GM18505 (cell line): ENCODE measurements around the gene PKP2.

Experiments used
- ATAC-seq: cut with Tn5 transposase; IDR thresholded peaks from one replicate; pipeline ENCODE4 v1.9.1; 2021; ENCODE audit not compliant: unreplicated experiment
- POLR2A ChIP-seq: IDR thresholded peaks from 4 replicates; pipeline ENCODE4 v1.6.1; 2011; ENCODE audit warnings: borderline replicate concordance; ENCODE audit not compliant: insufficient read depth, insufficient read length; ENCODE audit errors: extremely low read depth

Gene PKP2

GRCh38 chr12:32755654-32756475 lies 140.7 kb downstream of the PKP2 start, which contains the start of gene YARS2:
TSS of gene YARS2 (minus strand) at chr12:32755897. CDS start at chr12:32755874, 23 bp downstream.
- TF ChIP-seq POLR2A: peak; percentile 94
- ATAC-seq: peak; percentile 86

- no peak for TF ChIP-seq POLR2A
- peak; percentile 77 for ATAC-seq
Observed at GRCh38 chr12:32755051-32755653, 141.4 kb downstream of the PKP2 start.

DNA sequence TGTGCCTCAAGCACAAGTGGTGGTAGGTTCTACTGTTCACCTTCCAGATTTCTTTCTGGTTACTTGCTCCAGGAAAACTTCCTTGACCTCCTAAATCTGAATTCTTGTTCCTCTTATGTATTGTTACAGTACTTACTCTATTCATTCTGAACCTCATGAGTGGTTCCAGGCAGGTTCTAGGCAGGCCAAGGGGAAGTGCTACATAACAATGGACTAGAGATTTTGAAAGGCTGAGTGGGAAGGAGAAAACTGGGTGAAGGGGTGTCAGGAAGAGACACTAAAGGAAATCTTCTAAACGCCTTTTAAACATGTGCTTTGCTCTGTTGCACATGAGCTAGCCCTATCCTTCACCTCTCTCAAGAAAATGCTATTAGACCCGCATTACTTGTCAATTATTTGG lies 142.5 kb downstream of the PKP2 start:
- TF ChIP-seq POLR2A: no peak
- ATAC-seq: no peak

- no peak for ATAC-seq
- no peak for TF ChIP-seq POLR2A
Observed at GRCh38 chr12:32753605-32754004, 143.0 kb downstream of the PKP2 start.

DNA sequence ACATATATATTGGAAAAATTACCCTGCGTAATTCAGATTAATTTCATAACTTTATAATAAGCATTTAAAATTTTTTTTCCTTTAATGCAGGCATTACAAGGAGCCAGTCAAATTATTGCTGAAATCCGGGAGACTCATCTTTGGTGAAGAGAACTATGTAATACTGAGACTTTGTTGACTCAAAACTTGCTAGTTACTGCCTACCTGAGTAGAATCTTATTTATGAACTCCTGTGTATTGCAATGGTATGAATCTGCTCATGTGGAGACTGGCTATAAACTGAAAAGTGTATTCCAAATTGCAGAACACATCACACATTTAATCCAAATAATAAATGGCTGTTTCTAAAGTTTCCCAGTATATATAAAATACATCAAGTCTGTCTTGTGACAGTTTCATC lies 153.3 kb downstream of the PKP2 start:
- TF ChIP-seq POLR2A: no peak
- ATAC-seq: no peak

DNA sequence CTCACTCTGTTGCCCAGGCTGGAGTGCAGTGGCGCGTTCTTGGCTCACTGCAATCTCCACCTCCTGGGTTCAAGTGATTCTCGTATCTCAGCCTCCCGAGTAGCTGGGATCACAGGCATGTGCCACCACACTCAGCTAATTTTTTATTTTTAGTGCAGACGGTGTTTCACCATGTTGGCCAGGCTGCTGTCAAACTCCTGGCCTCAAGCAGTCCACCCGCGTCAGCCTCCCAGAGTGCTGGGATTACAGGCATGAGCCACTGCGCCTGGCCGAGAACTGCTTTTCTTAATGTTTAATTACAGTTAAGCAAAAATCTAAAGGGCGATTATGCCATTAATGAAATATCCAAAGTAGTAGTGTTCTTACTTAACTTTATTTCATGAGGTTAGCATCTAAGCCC lies 154.4 kb downstream of the PKP2 start:
- no peak for ATAC-seq
- no peak for TF ChIP-seq POLR2A
